SK-N-SH (cell line): ENCODE measurements around the gene MCM5. TPM values are rescaled to one million over a fixed set of nuclear protein-coding genes. Genes with fewer than 3 reads are reported as not detected.

Experiments used
- CTCF ChIA-PET: fragments of 300-600, 350-600 bp; formaldehyde crosslinking; extraction: SDS; loops from one replicate; lab custom pipeline; 2021; lab: Yijun Ruan, JAX
- POLR2A ChIA-PET: fragments of 350-600 bp; sonication (Branson Sonifier 250); formaldehyde crosslinking; extraction: SDS; loops from one replicate; lab custom pipeline; 2020; ENCODE audit warnings: antibody characterized with exemption, inconsistent platforms; lab: Yijun Ruan, JAX
- DNase-seq: peaks from one replicate; pipeline ENCODE4 v3.0.0; 2012
- H2AFZ ChIP-seq: fragments of 200-600 bp; sonication (generic); 2 replicates; pipeline ENCODE4 v1.8.1; 2016; ENCODE audit warnings: antibody characterized with exemption, mild to moderate bottlenecking, low read depth
- H3F3A ChIP-seq: fragments of 200-600 bp; sonication (generic); replicated peaks from 2 replicates; pipeline ENCODE3; 2016; ENCODE audit warnings: antibody characterized with exemption, mild to moderate bottlenecking; ENCODE audit not compliant: insufficient read depth
- H3K27ac ChIP-seq, 2 experiments: fragments of 200-500 bp in 1 of 2; fragments of 200-600 bp in 1 of 2; sonication (Bioruptor generic) in 1 of 2; sonication (generic), shearing (Covaris generic) in 1 of 2; 2 replicates each; pipeline versions ENCODE4 v1.5.1 to v1.6.1; 2014 to 2016; ENCODE audit warnings: low read depth in 2 of 2, inconsistent platforms in 1 of 2, low read length in 1 of 2, mild to moderate bottlenecking in 1 of 2, mixed read lengths in 1 of 2
- H3K27me3 ChIP-seq: fragments of 200-600 bp; sonication (generic), shearing (Covaris generic); 2 replicates; pipeline ENCODE4 v1.6.1; 2016; ENCODE audit warnings: mixed run types; ENCODE audit not compliant: insufficient read depth
- H3K36me3 ChIP-seq, 2 experiments: fragments of 200-500 bp in 1 of 2; fragments of 200-600 bp in 1 of 2; sonication (Bioruptor generic) in 1 of 2; sonication (generic) in 1 of 2; replicated peaks in 1 of 2; 2 replicates each; pipeline versions ENCODE3 to v1.5.1; 2014 to 2016; ENCODE audit warnings: low read length in 1 of 2, mild to moderate bottlenecking in 1 of 2; ENCODE audit not compliant: insufficient read depth in 2 of 2, control insufficient read depth in 1 of 2
- H3K4me1 ChIP-seq, 2 experiments: fragments of 200-500 bp in 1 of 2; fragments of 200-600 bp in 1 of 2; sonication (Bioruptor generic) in 1 of 2; sonication (generic), shearing (Covaris generic) in 1 of 2; 2 replicates each; pipeline versions ENCODE4 v1.5.1 to v1.6.1; 2014 to 2016; ENCODE audit warnings: low read depth in 1 of 2, low read length in 1 of 2, mixed run types in 1 of 2; ENCODE audit not compliant: insufficient read depth in 2 of 2, control insufficient read depth in 1 of 2
- H3K4me2 ChIP-seq: fragments of 200-600 bp; sonication (generic), shearing (Covaris generic); 2 replicates; pipeline ENCODE4 v1.6.1; 2017; ENCODE audit warnings: mixed run types
- H3K4me3 ChIP-seq, 2 experiments: fragments of 200-500 bp in 1 of 2; fragments of 200-600 bp in 1 of 2; sonication (Bioruptor generic) in 1 of 2; sonication (generic), shearing (Covaris generic) in 1 of 2; 2 replicates each; pipeline versions ENCODE4 v1.5.1 to v1.8.1; 2014 to 2016; ENCODE audit warnings: low read depth in 2 of 2, inconsistent platforms in 1 of 2, low read length in 1 of 2, mild to moderate bottlenecking in 1 of 2, mixed read lengths in 1 of 2, moderate library complexity in 1 of 2
- H3K79me2 ChIP-seq: fragments of 200-600 bp; sonication (generic); 2 replicates; pipeline ENCODE4 v1.8.1; 2017; ENCODE audit warnings: mild to moderate bottlenecking; ENCODE audit not compliant: insufficient read depth
- H3K9ac ChIP-seq: fragments of 200-600 bp; sonication (generic); 2 replicates; pipeline ENCODE4 v1.6.1; 2017; ENCODE audit warnings: mixed run types
- H3K9me2 ChIP-seq: fragments of 200-600 bp; sonication (generic); 2 replicates; pipeline ENCODE4 v1.6.1; 2017; ENCODE audit warnings: mixed run types
- H3K9me3 ChIP-seq: fragments of 200-600 bp; sonication (generic); 2 replicates; pipeline ENCODE4 v1.6.1; 2017; ENCODE audit warnings: mixed run types, mild to moderate bottlenecking, moderate library complexity
- H4K20me1 ChIP-seq: fragments of 200-600 bp; sonication (generic); 2 replicates; pipeline ENCODE4 v1.6.1; 2017; ENCODE audit warnings: mild to moderate bottlenecking, mixed run types; ENCODE audit not compliant: insufficient read depth
- CTCF ChIP-seq: fragments of 200-600 bp; sonication (generic); IDR thresholded peaks from 2 replicates; pipeline ENCODE4 v1.6.1; 2017; ENCODE audit warnings: antibody characterized with exemption, mild to moderate bottlenecking, moderate library complexity
- ELF1 ChIP-seq: IDR thresholded peaks from 2 replicates; pipeline ENCODE4 v1.4.0; 2012
- EP300 ChIP-seq, 2 experiments: IDR thresholded peaks; 2 replicates each; pipeline versions ENCODE4 v1.4.0 to v1.6.1; 2012; ENCODE audit warnings: borderline replicate concordance in 1 of 2, low read depth in 1 of 2, low read length in 1 of 2
- EZH2phosphoT487 ChIP-seq: fragments of 200-600 bp; sonication (generic); IDR thresholded peaks from 2 replicates; pipeline ENCODE4 v1.6.1; 2017; ENCODE audit warnings: low read depth, mixed run types, mild to moderate bottlenecking, antibody characterized with exemption, moderate library complexity, borderline replicate concordance
- FOSL2 ChIP-seq: IDR thresholded peaks from 2 replicates; pipeline ENCODE4 v1.4.0; 2012; ENCODE audit warnings: low read depth, mild to moderate bottlenecking, moderate library complexity, borderline replicate concordance
- FOXM1 ChIP-seq: IDR thresholded peaks from 2 replicates; pipeline ENCODE4 v1.4.0; 2012; ENCODE audit warnings: low read depth, mild to moderate bottlenecking
- GABPA ChIP-seq: IDR thresholded peaks from 2 replicates; pipeline ENCODE4 v1.4.0; 2012; ENCODE audit warnings: low read depth, mild to moderate bottlenecking
- MEF2A ChIP-seq: IDR thresholded peaks from 2 replicates; pipeline ENCODE4 v1.4.0; 2012; ENCODE audit warnings: low read depth, borderline replicate concordance
- MXI1 ChIP-seq: IDR thresholded peaks from 2 replicates; pipeline ENCODE4 v1.6.1; 2012; ENCODE audit warnings: mild to moderate bottlenecking, low read depth, low read length, improper control_type of control experiment
- NFIC ChIP-seq: IDR thresholded peaks from 2 replicates; pipeline ENCODE4 v1.4.0; 2012; ENCODE audit warnings: borderline replicate concordance
- NRF1 ChIP-seq: IDR thresholded peaks from 2 replicates; pipeline ENCODE4 v1.6.1; 2012; ENCODE audit warnings: low read depth, mild to moderate bottlenecking, low read length
- PBX3 ChIP-seq: IDR thresholded peaks from 2 replicates; pipeline ENCODE4; 2012
- POLR2AphosphoS5 ChIP-seq: IDR thresholded peaks from 2 replicates; pipeline ENCODE4 v1.6.1; 2012; ENCODE audit warnings: low read depth, low read length
- REST ChIP-seq: IDR thresholded peaks from 2 replicates; pipeline ENCODE4 v1.6.1; 2012; ENCODE audit warnings: mild to moderate bottlenecking, low read depth, low read length, moderate library complexity
- YY1 ChIP-seq: IDR thresholded peaks from 2 replicates; pipeline ENCODE4 v1.4.0; 2012; ENCODE audit warnings: low read depth, mild to moderate bottlenecking
- WGBS: methylation state at CpG from one replicate; pipeline ENCODE4 v1.1.6; 2017; ENCODE audit warnings: low lambda C conversion rate; 5-methylcytosine and 5-hydroxymethylcytosine counted together
- polyA plus RNA-seq, 3 experiments: library from polyadenylated mRNA; depleted of rRNA; stranded (reverse); fragments of >200 nt; gene quantifications; 2 replicates each; pipeline ENCODE4 v1.2.3, GENCODE V29; 2012

Gene MCM5
- polyA plus RNA-seq, 1 of the 3 experiments (the other 2 are of a cell fraction) = 42.9 TPM

GRCh38 chr22:35417606-35418005, 17.7 kb downstream of the MCM5 start (continued):
- TF ChIP-seq EP300 (IDR thresholded peaks at IDR 0.05; ENCODE audit: borderline replicate concordance in 1 of 2, low read depth in 1 of 2, low read length in 1 of 2) (no peak), FOXM1 (no peak)
- TF ChIP-seq, all 33 proteins: peak for 0

GRCh38 chr22:35418088-35418487, 18.1 kb downstream of the MCM5 start:
- POLR2A ChIA-PET = no interaction called here
- TF ChIP-seq FOXM1 (no peak), MEF2A (no peak), POLR2AphosphoS5 (no peak), EZH2phosphoT487 (no peak), PBX3 (no peak), FOSL2 (no peak), GABPA (no peak), ELF1 (no peak), REST (no peak), NFIC (no peak), MXI1 (no peak), CTCF (no peak), NRF1 (no peak), YY1 (no peak)

More at GRCh38 chr22:35418088-35418487, 18.1 kb downstream of the MCM5 start:
- Histone ChIP-seq H3K9me2 (no peaks in the 10 kb centered on the region), H3K27ac (no peak overlapping the region), H3K27me3 (no peaks in the 10 kb centered on the region), H3K9me3 (no peaks in the 10 kb centered on the region), H3K4me2 (no peak overlapping the region), H3K79me2 (no peaks in the 10 kb centered on the region), H3K36me3 (peaks cover 8 to 55% of the 10 kb centered on the region in 2 experiments), H3F3A (no peaks in the 10 kb centered on the region), H4K20me1 (no peaks in the 10 kb centered on the region), H3K4me3 (no peak overlapping the region), H3K4me1 (no peaks in the 10 kb centered on the region), H2AFZ (no peak overlapping the region), H3K9ac (no peak overlapping the region)
- 83% methylated on average over 8 of the region's 8 CpGs for WGBS
- CTCF ChIA-PET = interaction anchor here (1.2 to 1.4 kb wide), 2 partner anchors 67 to 165 kb away, joined by 3 to 4 read pairs; no protein-coding TSS in a partner anchor
- no peak for DNase-seq
